H9 (cell line): ENCODE results near the gene CFAP69. TPM values are rescaled to one million over a fixed set of nuclear protein-coding genes. Genes with fewer than 3 reads are reported as not detected.
A peak's percentile ranks its signal among the peaks of the same experiment; 100 is the strongest.

Experiments used
- DNase-seq: peaks from one replicate; pipeline ENCODE4 v3.0.0-alpha.2; 2017
- H2AFZ ChIP-seq: one replicate; pipeline ENCODE4 v1.6.1; 2013; ENCODE audit warnings: mild to moderate bottlenecking, low read length, control low read depth, moderate library complexity
- H2AK5ac ChIP-seq: 2 replicates; pipeline ENCODE4 v1.6.1; 2013; ENCODE audit warnings: low read length, control low read depth, mixed read lengths; ENCODE audit not compliant: insufficient read length
- H2BK120ac ChIP-seq: one replicate; pipeline ENCODE4 v1.6.1; 2013; ENCODE audit warnings: low read depth, mild to moderate bottlenecking, low read length, control low read depth, inconsistent platforms; ENCODE audit not compliant: poor library complexity, severe bottlenecking
- H2BK12ac ChIP-seq: 2 replicates; pipeline ENCODE4 v1.6.1; 2013; ENCODE audit warnings: low read length, control low read depth, mixed read lengths, low read depth; ENCODE audit not compliant: insufficient read length
- H2BK15ac ChIP-seq: 2 replicates; pipeline ENCODE4 v1.6.1; 2013; ENCODE audit warnings: low read depth, low read length, control low read depth
- H2BK20ac ChIP-seq: one replicate; pipeline ENCODE4 v1.6.1; 2013; ENCODE audit warnings: low read depth, mild to moderate bottlenecking, low read length, control low read depth, inconsistent platforms; ENCODE audit not compliant: poor library complexity, severe bottlenecking
- H2BK5ac ChIP-seq: 2 replicates; pipeline ENCODE4 v1.6.1; 2013; ENCODE audit warnings: low read length, control low read depth, mixed read lengths; ENCODE audit not compliant: insufficient read length
- H3K14ac ChIP-seq: 2 replicates; pipeline ENCODE4 v1.6.1; 2013; ENCODE audit warnings: low read length, control low read depth; ENCODE audit not compliant: insufficient read depth
- H3K18ac ChIP-seq: 2 replicates; pipeline ENCODE4 v1.6.1; 2013; ENCODE audit warnings: low read depth, mild to moderate bottlenecking, mixed read lengths, low read length, control low read depth; ENCODE audit not compliant: insufficient read length
- H3K23ac ChIP-seq: 2 replicates; pipeline ENCODE4 v1.6.1; 2013; ENCODE audit warnings: low read length, control low read depth, mixed read lengths, low read depth; ENCODE audit not compliant: insufficient read length
- H3K23me2 ChIP-seq: 2 replicates; pipeline ENCODE4 v1.6.1; 2013; ENCODE audit warnings: low read depth, mild to moderate bottlenecking, mixed read lengths, low read length, control low read depth; ENCODE audit not compliant: insufficient read length, poor library complexity, severe bottlenecking
- H3K27ac ChIP-seq: 2 replicates; pipeline ENCODE4 v1.5.1; 2013; ENCODE audit warnings: low read length, control low read depth, mixed read lengths, low read depth; ENCODE audit not compliant: insufficient read length
- H3K27me3 ChIP-seq: 2 replicates; pipeline ENCODE4 v1.6.1; 2013; ENCODE audit warnings: low read length, control low read depth, inconsistent platforms; ENCODE audit not compliant: insufficient read depth
- H3K4ac ChIP-seq: 2 replicates; pipeline ENCODE4 v1.6.1; 2013; ENCODE audit warnings: low read depth, mild to moderate bottlenecking, control low read depth, inconsistent platforms, low read length, moderate library complexity
- H3K4me1 ChIP-seq: 2 replicates; pipeline ENCODE4 v1.6.1; 2013; ENCODE audit warnings: low read length, control low read depth, inconsistent platforms; ENCODE audit not compliant: insufficient read depth
- H3K4me2 ChIP-seq: 2 replicates; pipeline ENCODE4 v1.6.1; 2013; ENCODE audit warnings: low read length, control low read depth, mixed read lengths; ENCODE audit not compliant: insufficient read length, insufficient read depth
- H3K56ac ChIP-seq: 2 replicates; pipeline ENCODE4 v1.6.1; 2013; ENCODE audit warnings: low read depth, mild to moderate bottlenecking, mixed read lengths, low read length, control low read depth; ENCODE audit not compliant: insufficient read length
- H3K79me1 ChIP-seq: 2 replicates; pipeline ENCODE4 v1.6.1; 2013; ENCODE audit warnings: low read depth, mild to moderate bottlenecking, moderate library complexity, low read length, control low read depth, inconsistent platforms; ENCODE audit not compliant: insufficient read depth, poor library complexity, severe bottlenecking
- H3K79me2 ChIP-seq: 2 replicates; pipeline ENCODE4 v1.6.1; 2013; ENCODE audit warnings: low read length, control low read depth, inconsistent platforms; ENCODE audit not compliant: insufficient read depth
- H3K9ac ChIP-seq: 2 replicates; pipeline ENCODE4 v1.6.1; 2013; ENCODE audit warnings: low read length, control low read depth, mixed read lengths; ENCODE audit not compliant: insufficient read length; ENCODE audit errors: extremely low read depth
- H3K9me3 ChIP-seq: one replicate; pipeline ENCODE4 v1.6.1; 2013; ENCODE audit warnings: low read depth, low read length, inconsistent platforms; ENCODE audit not compliant: control insufficient read depth
- H3T11ph ChIP-seq: one replicate; pipeline ENCODE4 v1.6.1; 2013; ENCODE audit warnings: mild to moderate bottlenecking, low read length, control low read depth, inconsistent platforms
- H4K20me1 ChIP-seq: one replicate; pipeline ENCODE4 v1.6.1; 2013; ENCODE audit not compliant: control insufficient read depth, insufficient read length, insufficient read depth
- H4K5ac ChIP-seq: 2 replicates; pipeline ENCODE4 v1.6.1; 2013; ENCODE audit warnings: low read depth, mild to moderate bottlenecking, mixed read lengths, low read length, control low read depth; ENCODE audit not compliant: insufficient read length
- H4K8ac ChIP-seq: replicated peaks from 2 replicates; pipeline ENCODE4 v1.6.1; 2013; ENCODE audit warnings: low read length, control low read depth, mixed read lengths, low read depth; ENCODE audit not compliant: insufficient read length
- H4K91ac ChIP-seq: 2 replicates; pipeline ENCODE4 v1.6.1; 2013; ENCODE audit warnings: low read depth, mild to moderate bottlenecking, moderate library complexity, mixed read lengths, low read length, control low read depth; ENCODE audit not compliant: insufficient read length
- H3K27ac Mint-ChIP-seq, 3 experiments: 2 replicates in 2 of 3; 3 replicates in 1 of 3; pipeline ENCODE4 v1.8.0; 2020 to 2021; ENCODE audit warnings: mixed read lengths in 3 of 3, mild to moderate bottlenecking in 1 of 3, moderate library complexity in 1 of 3
- H3K27me3 Mint-ChIP-seq: 2 replicates; pipeline ENCODE4 v1.8.0; 2021; ENCODE audit warnings: low read depth, mild to moderate bottlenecking, moderate library complexity, mixed read lengths
- H3K36me3 Mint-ChIP-seq, 3 experiments: 2 replicates in 2 of 3; 3 replicates in 1 of 3; pipeline ENCODE4 v1.8.0; 2020 to 2021; ENCODE audit warnings: low read depth in 3 of 3, mixed read lengths in 3 of 3; ENCODE audit not compliant: insufficient read depth in 1 of 3
- H3K4me1 Mint-ChIP-seq, 2 experiments: 2 replicates each; pipeline ENCODE4 v1.8.0; 2020; ENCODE audit warnings: mixed read lengths in 2 of 2
- H3K4me3 Mint-ChIP-seq, 2 experiments: 2 replicates in 1 of 2; 3 replicates in 1 of 2; pipeline ENCODE4 v1.8.0; 2020 to 2021; ENCODE audit warnings: mild to moderate bottlenecking in 2 of 2, mixed read lengths in 2 of 2, moderate library complexity in 1 of 2
- H3K9me3 Mint-ChIP-seq, 2 experiments: 2 replicates in 1 of 2; 3 replicates in 1 of 2; pipeline ENCODE4 v1.8.0; 2020; ENCODE audit warnings: mild to moderate bottlenecking in 2 of 2, mixed read lengths in 2 of 2, moderate library complexity in 1 of 2
- CTCF ChIP-seq: fragments of 200-600 bp; sonication (generic); conservative IDR thresholded peaks from 3 replicates; pipeline ENCODE4 v1.8.0; 2021; ENCODE audit warnings: antibody characterized with exemption, mild to moderate bottlenecking
- WGBS: extraction: QIAGEN DNeasy Blood & Tissue Kit; methylation state at CpG from one replicate; pipeline ENCODE4 v1.1.7; 2013; ENCODE audit warnings: missing lambda C conversion rate, low lambda C conversion rate, mixed read lengths; ENCODE audit not compliant: insufficient read length; ENCODE audit errors: extremely low coverage; 5-methylcytosine and 5-hydroxymethylcytosine counted together
- total RNA-seq: library from RNA; stranded (reverse); gene quantifications from 2 replicates; pipeline ENCODE4 v1.2.1, GENCODE V29; 2021

CFAP69 gene
- total RNA-seq, 1 experiment from 2014 or later: 2.9 TPM

DNA sequence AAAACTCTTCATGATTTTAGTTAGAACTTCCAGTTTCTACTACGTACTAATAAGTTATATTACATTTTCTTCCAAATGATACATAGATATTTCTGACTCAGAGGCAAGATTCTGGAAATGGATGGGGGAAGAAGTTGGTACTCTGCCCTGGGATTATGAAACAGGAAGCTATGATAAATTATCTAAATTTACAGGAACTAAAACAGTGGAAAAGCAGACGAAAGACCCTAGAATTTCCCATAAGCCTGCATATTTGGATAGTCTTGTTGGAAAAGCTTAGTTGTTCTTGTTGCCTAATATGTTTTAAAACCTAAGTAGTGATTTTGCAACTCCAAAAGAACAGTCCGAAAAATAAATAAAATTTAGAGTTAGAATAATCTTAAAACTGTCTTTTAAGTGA lies 21.8 kb downstream of the CFAP69 start:
- H3K9me3 ChIP-seq: no peaks in the 10 kb centered on the region
- no peaks in the 10 kb centered on the region for H3K4me1 ChIP-seq
- H2BK5ac ChIP-seq: no peak overlapping the region
- H3K4me2 ChIP-seq: no peak overlapping the region
- H2AFZ ChIP-seq: no peak overlapping the region
- H3K36me3 Mint-ChIP-seq: no peaks in the 10 kb centered on the region
- no peaks in the 10 kb centered on the region for H3K4me1 Mint-ChIP-seq
- no peak overlapping the region for H3K27ac ChIP-seq
- H3K79me1 ChIP-seq: no peaks in the 10 kb centered on the region
- no peak overlapping the region for H4K91ac ChIP-seq
- H3T11ph ChIP-seq: no peak overlapping the region
- TF ChIP-seq CTCF: no peak
- no peaks in the 10 kb centered on the region for H3K79me2 ChIP-seq
- H3K18ac ChIP-seq: no peak overlapping the region
- H3K27me3 Mint-ChIP-seq: no peaks in the 10 kb centered on the region
- H3K27me3 ChIP-seq: no peaks in the 10 kb centered on the region
- H4K8ac ChIP-seq: no peak overlapping the region
- H3K56ac ChIP-seq: no peak overlapping the region
- H3K27ac Mint-ChIP-seq: peak overlapping the region in 1 of 3 experiments; percentile 47; a peak in 1 of 7 replicates
- WGBS: no CpG with 5 or more reads among the region's 3 CpGs
- H3K9me3 Mint-ChIP-seq: no peaks in the 10 kb centered on the region
- no peak overlapping the region for H3K14ac ChIP-seq
- H4K5ac ChIP-seq: no peak overlapping the region
- no peak for DNase-seq
- no peak overlapping the region for H2BK120ac ChIP-seq
- no peaks in the 10 kb centered on the region for H4K20me1 ChIP-seq
- H3K4ac ChIP-seq: no peak overlapping the region
- H2BK12ac ChIP-seq: no peak overlapping the region
- no peak overlapping the region for H3K23ac ChIP-seq
- H3K4me3 Mint-ChIP-seq: no peak overlapping the region
- no peak overlapping the region for H2BK15ac ChIP-seq
- no peak overlapping the region for H2BK20ac ChIP-seq
- H2AK5ac ChIP-seq: no peak overlapping the region
- H3K23me2 ChIP-seq: no peaks in the 10 kb centered on the region
- H3K9ac ChIP-seq: no peak overlapping the region
